Left lung (tissue), 10 donors: ENCODE data around the gene FOXQ1. TPM values are rescaled to one million over a fixed set of nuclear protein-coding genes. Genes with fewer than 3 reads are reported as not detected.
"Not testable (repeated sequence)": the region's sequence is repeated elsewhere in the genome, so short reads cannot be mapped to it uniquely, and the experiment has no call there.

Experiments
- ATAC-seq: fragments of 200-7000 bp; cut with Tn5 transposase; one replicate; pipeline ENCODE4 v1.9.1; 2020; ENCODE audit warnings: moderate library complexity
- DNase-seq, 4 donors: peaks; one replicate each; pipeline ENCODE4 v3.0.0-alpha.2; 2013 to 2020
- H3K27ac ChIP-seq, 2 donors: fragments of 200-600 bp; sonication (generic) in 1 of 2; one replicate each; pipeline versions ENCODE4 v1.5.0 to v1.8.0; 2020 to 2021
- H3K27me3 ChIP-seq, 2 donors: fragments of 200-600 bp; sonication (generic) in 1 of 2; one replicate each; pipeline versions ENCODE4 v1.5.0 to v1.8.0; 2020 to 2021
- H3K36me3 ChIP-seq, 2 donors: fragments of 200-600 bp; sonication (generic) in 1 of 2; one replicate each; pipeline versions ENCODE4 v1.5.0 to v1.8.0; 2020 to 2021
- H3K4me1 ChIP-seq, 2 donors: fragments of 200-600 bp; one replicate each; pipeline ENCODE4 v1.8.0; 2021
- H3K4me3 ChIP-seq, 2 donors: fragments of 200-600 bp; sonication (generic) in 1 of 2; one replicate each; pipeline versions ENCODE4 v1.5.0 to v1.8.0; 2020 to 2021; ENCODE audit warnings: mild to moderate bottlenecking in 1 of 2
- H3K9me3 ChIP-seq, 2 donors: fragments of 200-600 bp; sonication (generic) in 1 of 2; one replicate each; pipeline versions ENCODE4 v1.5.0 to v1.8.0; 2020 to 2021
- CTCF ChIP-seq, 2 donors: fragments of 200-600 bp; sonication (generic) in 1 of 2; IDR thresholded peaks; one replicate each; pipeline versions ENCODE4 v1.5.0 to v1.8.0; 2021; ENCODE audit warnings: antibody characterized with exemption in 2 of 2
- intact Hi-C, 2 donors: fragments of 100-400 bp; cut with DNase I; formaldehyde crosslinking; loops; one replicate each; pipeline versions ENCODE4 v1.11.2 to v1.14.2; 2022
- polyA plus RNA-seq, 6 donors: library from polyadenylated mRNA; unstranded; fragments of 120-200 nt; gene quantifications; one replicate each; pipeline ENCODE4 v1.2.1, GENCODE V29; 2013; ENCODE audit not compliant: insufficient read length in 6 of 6
- total RNA-seq, 2 donors: library from RNA; stranded (reverse); fragmentation: NEBNext Ultra II Directional; extraction: Animal tissue kit (Norgen Biotek cat#: 25700); gene quantifications; one replicate each; pipeline ENCODE4 v1.2.1, GENCODE V29; 2021
- donor health status: DM: no; HTN: yes; CAD: no.
- donor health status: DM: no; HTN: no; CAD: no.

FOXQ1 gene
- total and polyA plus RNA-seq, 8 donors: 2.0 to 12.1 (median 3.5) TPM

- Histone ChIP-seq H3K27ac (peak overlapping the region in 1 of 2 donors; percentile 41), H3K4me3 (no peak overlapping the region), H3K9me3 (peaks cover 0 to 24% of the 10 kb centered on the region in 2 donors), H3K36me3 (no peaks in the 10 kb centered on the region), H3K27me3 (no peaks in the 10 kb centered on the region), H3K4me1 (peaks cover 11 to 19% of the 10 kb centered on the region in 2 donors)
- intact Hi-C loops: no loop called here
- no peak for TF ChIP-seq CTCF (IDR thresholded peaks at IDR 0.05)
- peak; percentile 57 for ATAC-seq
- DNase-seq: peak in 1 of 4 donors; percentile 71
Observed at GRCh38 chr6:1347161-1347560, 35.3 kb downstream of the FOXQ1 start.

DNA sequence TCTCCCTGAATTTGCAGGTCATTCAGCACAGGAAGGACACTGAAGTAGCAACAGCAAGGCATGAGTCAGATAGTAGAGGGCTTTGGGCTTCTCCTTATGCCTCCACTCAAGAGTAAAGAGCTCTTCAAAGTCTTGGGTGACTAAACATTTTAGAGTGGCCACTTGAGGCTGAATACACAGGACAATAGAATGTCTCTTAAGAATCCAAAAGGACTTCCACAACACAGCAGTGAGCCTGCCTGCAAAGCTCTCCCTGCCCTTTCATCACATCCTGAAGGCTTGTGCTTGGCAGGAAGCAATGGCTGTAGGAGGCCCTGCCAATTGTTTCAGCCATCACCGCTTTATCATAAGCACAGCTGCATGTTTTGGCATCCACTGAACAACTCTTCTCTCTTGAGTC, 36.8 kb downstream of the FOXQ1 start:
- ATAC-seq (peak; percentile 92), DNase-seq (peak in 3 of 4 donors; percentile 66 to 96 (median 90))
- H3K27me3 ChIP-seq: no peaks in the 10 kb centered on the region
- peak overlapping the region in 1 of 2 donors; percentile 4 for H3K27ac ChIP-seq
- intact Hi-C loops: no loop called here
- peaks cover 0 to 30% of the 10 kb centered on the region in 2 donors for H3K9me3 ChIP-seq
- peaks cover 11 to 19% of the 10 kb centered on the region in 2 donors for H3K4me1 ChIP-seq
- no peak overlapping the region for H3K4me3 ChIP-seq
- no peak for TF ChIP-seq CTCF (IDR thresholded peaks at IDR 0.05)
- no peaks in the 10 kb centered on the region for H3K36me3 ChIP-seq

DNA sequence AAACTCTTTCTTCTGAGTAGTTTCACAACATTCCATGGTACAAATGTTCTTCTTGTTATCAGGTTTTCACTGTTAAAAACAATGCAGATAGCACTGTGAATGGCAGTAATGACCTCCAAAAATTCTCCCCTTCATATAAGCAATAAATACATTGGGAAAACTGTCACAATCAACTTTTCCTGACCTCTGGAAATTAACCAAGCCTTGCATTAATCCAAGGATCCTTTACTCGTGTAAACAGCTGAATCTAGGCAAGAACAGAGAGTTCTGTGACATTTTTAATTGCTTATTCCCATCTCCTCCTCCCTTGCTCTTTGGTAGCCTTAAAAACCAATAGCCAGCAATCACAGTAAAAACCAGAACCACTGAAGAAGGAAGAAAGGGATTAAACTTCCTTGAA, 37.8 kb downstream of the FOXQ1 start:
- no peak for TF ChIP-seq CTCF (IDR thresholded peaks at IDR 0.05)
- H3K27ac ChIP-seq: no peak overlapping the region
- DNase-seq: no peak
- ATAC-seq: no peak
- no peaks in the 10 kb centered on the region for H3K27me3 ChIP-seq
- H3K36me3 ChIP-seq: no peaks in the 10 kb centered on the region
- H3K4me3 ChIP-seq: no peak overlapping the region
- H3K4me1 ChIP-seq: peaks cover 11 to 19% of the 10 kb centered on the region in 2 donors
- peaks cover 0 to 21% of the 10 kb centered on the region in 2 donors for H3K9me3 ChIP-seq
- intact Hi-C loops: no loop called here

- no peak overlapping the region for H3K27ac ChIP-seq
- DNase-seq (no peak), ATAC-seq (no peak)
- H3K4me1 ChIP-seq: peaks cover 11 to 19% of the 10 kb centered on the region in 2 donors
- H3K9me3 ChIP-seq: peaks cover 0 to 21% of the 10 kb centered on the region in 2 donors
- intact Hi-C loops: no loop called here
- TF ChIP-seq CTCF (IDR thresholded peaks at IDR 0.05): no peak
- H3K27me3 ChIP-seq: no peaks in the 10 kb centered on the region
- no peak overlapping the region for H3K4me3 ChIP-seq
- H3K36me3 ChIP-seq: no peaks in the 10 kb centered on the region
Observed at GRCh38 chr6:1351381-1352008, 39.6 kb downstream of the FOXQ1 start.

- H3K4me3 ChIP-seq, ATAC-seq, DNase-seq, H3K4me1 ChIP-seq, intact Hi-C loops, H3K27me3 ChIP-seq, H3K36me3 ChIP-seq, H3K27ac ChIP-seq: not testable (repeated sequence)
- H3K9me3 ChIP-seq: peaks cover 0 to 21% of the 10 kb centered on the region in 2 donors
Observed at GRCh38 chr6:1355068-1355467, 43.2 kb downstream of the FOXQ1 start.

GRCh38 chr6:1361717-1362116, 49.8 kb downstream of the FOXQ1 start:
- H3K9me3 ChIP-seq, ATAC-seq, DNase-seq, H3K4me1 ChIP-seq, H3K27ac ChIP-seq, H3K4me3 ChIP-seq, H3K36me3 ChIP-seq, intact Hi-C loops: not testable (repeated sequence)
- H3K27me3 ChIP-seq: peaks cover 0 to 15% of the 10 kb centered on the region in 2 donors
